ENCODE data around the gene TTPAL.

TTPAL gene

GRCh38 chr20:44532981-44533331 lies 57.3 kb downstream of the TTPAL start:
- 60% methylated on average over 2 of the region's 2 CpGs for WGBS (ENCODE audit: insufficient coverage)
- Histone ChIP-seq H3K9me3 (ENCODE audit: control extremely low read depth in 1 of 5, control insufficient read depth in 4 of 5, insufficient read depth in 2 of 5, low read depth in 1 of 5, low read length in 4 of 5) (no peaks in the 10 kb centered on the region), H3K27me3 (replicated peaks in 2 of 5; ENCODE audit: control insufficient read depth in 4 of 5, insufficient read depth in 5 of 5, low read length in 4 of 5) (no peaks in the 10 kb centered on the region), H3K4me1 (ENCODE audit: control extremely low read depth in 1 of 4, control insufficient read depth in 4 of 4, insufficient read depth in 4 of 4, low read length in 3 of 4) (peaks cover 0 to 38% (median 23%) of the 10 kb centered on the region in 4 experiments), H3K36me3 (ENCODE audit: control insufficient read depth in 4 of 4, insufficient read depth in 4 of 4, low read length in 3 of 4) (no peaks in the 10 kb centered on the region), H3K27ac (ENCODE audit: insufficient read depth in 1 of 2, low read depth in 1 of 2, low read length in 2 of 2, poor library complexity in 1 of 2, severe bottlenecking in 2 of 2) (peak overlapping the region in 1 of 2 experiments; percentile 81), H3K4me3 (ENCODE audit: control insufficient read depth in 1 of 7, extremely low read depth in 1 of 7, insufficient read depth in 4 of 7, low read depth in 2 of 7, low read length in 6 of 7) (peak overlapping the region in 5 of 7 experiments; percentile 19 to 89 (median 76))
- POLR2A ChIA-PET, result interaction anchor here (1.0 kb wide), 1 partner anchor 10 kb away, joined by 3 read pairs; no protein-coding TSS in a partner anchor
- CTCF ChIA-PET, result interaction anchor here (1.0 to 3.8 kb wide), 3 partner anchors 10 to 77 kb away, joined by 3 to 14 read pairs (median 4); no protein-coding TSS in a partner anchor
- DNase-seq, result peak in 2 of 3 donors; percentile 61 to 78

- POLR2A ChIA-PET, result interaction anchor here (0.8 to 1.2 kb wide), 3 partner anchors 9 to 13 kb away, joined by 3 to 5 read pairs (median 5); no protein-coding TSS in a partner anchor
- H3K4me1 ChIP-seq (ENCODE audit: control extremely low read depth in 1 of 4, control insufficient read depth in 4 of 4, insufficient read depth in 4 of 4, low read length in 3 of 4), result peaks cover 0 to 38% (median 23%) of the 10 kb centered on the region in 4 experiments
- WGBS (ENCODE audit: insufficient coverage), result 83% methylated on average over 4 of the region's 4 CpGs
- DNase-seq, result peak in 2 of 3 donors; percentile 30 to 39
- no peaks in the 10 kb centered on the region for H3K36me3 ChIP-seq (ENCODE audit: control insufficient read depth in 4 of 4, insufficient read depth in 4 of 4, low read length in 3 of 4)
- CTCF ChIA-PET, result interaction anchor here (0.9 to 3.8 kb wide), 4 partner anchors 13 to 76 kb away, joined by 3 to 14 read pairs (median 4); no protein-coding TSS in a partner anchor
- no peaks in the 10 kb centered on the region for H3K27me3 ChIP-seq (replicated peaks in 2 of 5; ENCODE audit: control insufficient read depth in 4 of 5, insufficient read depth in 5 of 5, low read length in 4 of 5)
- no peaks in the 10 kb centered on the region for H3K9me3 ChIP-seq (ENCODE audit: control extremely low read depth in 1 of 5, control insufficient read depth in 4 of 5, insufficient read depth in 2 of 5, low read depth in 1 of 5, low read length in 4 of 5)
- H3K27ac ChIP-seq (ENCODE audit: insufficient read depth in 1 of 2, low read depth in 1 of 2, low read length in 2 of 2, poor library complexity in 1 of 2, severe bottlenecking in 2 of 2), result no peak overlapping the region
- no peak overlapping the region for H3K4me3 ChIP-seq (ENCODE audit: control insufficient read depth in 1 of 7, extremely low read depth in 1 of 7, insufficient read depth in 4 of 7, low read depth in 2 of 7, low read length in 6 of 7)
Observed at GRCh38 chr20:44533928-44534327, 58.3 kb downstream of the TTPAL start.

- ChIA-PET CTCF (interaction anchor here (1.1 to 3.8 kb wide), 4 partner anchors 14 to 74 kb away, joined by 3 to 14 read pairs (median 4); partner anchors contain the start of gene SERINC3), POLR2A (no interaction called here)
- H3K27me3 ChIP-seq (replicated peaks in 2 of 5; ENCODE audit: control insufficient read depth in 4 of 5, insufficient read depth in 5 of 5, low read length in 4 of 5), result no peaks in the 10 kb centered on the region
- no peaks in the 10 kb centered on the region for H3K9me3 ChIP-seq (ENCODE audit: control extremely low read depth in 1 of 5, control insufficient read depth in 4 of 5, insufficient read depth in 2 of 5, low read depth in 1 of 5, low read length in 4 of 5)
- DNase-seq, result peak in 1 of 3 donors; percentile 39
- no peak overlapping the region for H3K27ac ChIP-seq (ENCODE audit: insufficient read depth in 1 of 2, low read depth in 1 of 2, low read length in 2 of 2, poor library complexity in 1 of 2, severe bottlenecking in 2 of 2)
- peaks cover 0 to 39% (median 22%) of the 10 kb centered on the region in 4 experiments for H3K4me1 ChIP-seq (ENCODE audit: control extremely low read depth in 1 of 4, control insufficient read depth in 4 of 4, insufficient read depth in 4 of 4, low read length in 3 of 4)
- WGBS (ENCODE audit: insufficient coverage), result 83% methylated on average over 3 of the region's 3 CpGs
- H3K4me3 ChIP-seq (ENCODE audit: control insufficient read depth in 1 of 7, extremely low read depth in 1 of 7, insufficient read depth in 4 of 7, low read depth in 2 of 7, low read length in 6 of 7), result no peak overlapping the region
- no peaks in the 10 kb centered on the region for H3K36me3 ChIP-seq (ENCODE audit: control insufficient read depth in 4 of 4, insufficient read depth in 4 of 4, low read length in 3 of 4)
Observed at GRCh38 chr20:44536175-44536574, 60.5 kb downstream of the TTPAL start.

- no peaks in the 10 kb centered on the region for H3K9me3 ChIP-seq (ENCODE audit: control extremely low read depth in 1 of 5, control insufficient read depth in 4 of 5, insufficient read depth in 2 of 5, low read depth in 1 of 5, low read length in 4 of 5)
- H3K36me3 ChIP-seq (ENCODE audit: control insufficient read depth in 4 of 4, insufficient read depth in 4 of 4, low read length in 3 of 4), result no peaks in the 10 kb centered on the region
- peaks cover 0 to 41% (median 17%) of the 10 kb centered on the region in 4 experiments for H3K4me1 ChIP-seq (ENCODE audit: control extremely low read depth in 1 of 4, control insufficient read depth in 4 of 4, insufficient read depth in 4 of 4, low read length in 3 of 4)
- no peak overlapping the region for H3K27ac ChIP-seq (ENCODE audit: insufficient read depth in 1 of 2, low read depth in 1 of 2, low read length in 2 of 2, poor library complexity in 1 of 2, severe bottlenecking in 2 of 2)
- DNase-seq, result no peak
- H3K27me3 ChIP-seq (replicated peaks in 2 of 5; ENCODE audit: control insufficient read depth in 4 of 5, insufficient read depth in 5 of 5, low read length in 4 of 5), result no peaks in the 10 kb centered on the region
- WGBS (ENCODE audit: insufficient coverage), result no CpG with 5 or more reads among the region's 1 CpG
- POLR2A ChIA-PET, result no interaction called here
- H3K4me3 ChIP-seq (ENCODE audit: control insufficient read depth in 1 of 7, extremely low read depth in 1 of 7, insufficient read depth in 4 of 7, low read depth in 2 of 7, low read length in 6 of 7), result no peak overlapping the region
- CTCF ChIA-PET, result interaction anchor here (0.7 to 2.4 kb wide), 4 partner anchors 14 to 72 kb away, joined by 3 to 20 read pairs (median 4); no protein-coding TSS in a partner anchor
Observed at GRCh38 chr20:44537993-44538392, 62.3 kb downstream of the TTPAL start.

GRCh38 chr20:44540834-44541233 lies 65.2 kb downstream of the TTPAL start:
- ChIA-PET POLR2A (interaction anchor here (0.6 kb wide), 2 partner anchors 9 to 29 kb away, joined by 3 to 4 read pairs; no protein-coding TSS in a partner anchor), CTCF (interaction anchor here (0.6 to 2.1 kb wide), 2 partner anchors 68 to 167 kb away, joined by 4 to 5 read pairs; no protein-coding TSS in a partner anchor)
- 61% methylated on average over 6 of the region's 6 CpGs for WGBS (ENCODE audit: insufficient coverage)
- H3K4me3 ChIP-seq (ENCODE audit: control insufficient read depth in 1 of 7, extremely low read depth in 1 of 7, insufficient read depth in 4 of 7, low read depth in 2 of 7, low read length in 6 of 7), result no peak overlapping the region
- no peak for DNase-seq
- no peak overlapping the region for H3K27ac ChIP-seq (ENCODE audit: insufficient read depth in 1 of 2, low read depth in 1 of 2, low read length in 2 of 2, poor library complexity in 1 of 2, severe bottlenecking in 2 of 2)
- H3K27me3 ChIP-seq (replicated peaks in 2 of 5; ENCODE audit: control insufficient read depth in 4 of 5, insufficient read depth in 5 of 5, low read length in 4 of 5), result no peaks in the 10 kb centered on the region
- H3K9me3 ChIP-seq (ENCODE audit: control extremely low read depth in 1 of 5, control insufficient read depth in 4 of 5, insufficient read depth in 2 of 5, low read depth in 1 of 5, low read length in 4 of 5), result no peaks in the 10 kb centered on the region
- no peaks in the 10 kb centered on the region for H3K36me3 ChIP-seq (ENCODE audit: control insufficient read depth in 4 of 4, insufficient read depth in 4 of 4, low read length in 3 of 4)
- H3K4me1 ChIP-seq (ENCODE audit: control extremely low read depth in 1 of 4, control insufficient read depth in 4 of 4, insufficient read depth in 4 of 4, low read length in 3 of 4), result peaks cover 2 to 50% (median 33%) of the 10 kb centered on the region in 4 experiments

- no peaks in the 10 kb centered on the region for H3K9me3 ChIP-seq (ENCODE audit: control extremely low read depth in 1 of 5, control insufficient read depth in 4 of 5, insufficient read depth in 2 of 5, low read depth in 1 of 5, low read length in 4 of 5)
- no peaks in the 10 kb centered on the region for H3K36me3 ChIP-seq (ENCODE audit: control insufficient read depth in 4 of 4, insufficient read depth in 4 of 4, low read length in 3 of 4)
- H3K27ac ChIP-seq (ENCODE audit: insufficient read depth in 1 of 2, low read depth in 1 of 2, low read length in 2 of 2, poor library complexity in 1 of 2, severe bottlenecking in 2 of 2), result no peak overlapping the region
- H3K4me1 ChIP-seq (ENCODE audit: control extremely low read depth in 1 of 4, control insufficient read depth in 4 of 4, insufficient read depth in 4 of 4, low read length in 3 of 4), result peaks cover 2 to 41% (median 28%) of the 10 kb centered on the region in 4 experiments
- H3K4me3 ChIP-seq (ENCODE audit: control insufficient read depth in 1 of 7, extremely low read depth in 1 of 7, insufficient read depth in 4 of 7, low read depth in 2 of 7, low read length in 6 of 7), result no peak overlapping the region
- CTCF ChIA-PET, result interaction anchor here (0.6 to 2.1 kb wide), 5 partner anchors 10 to 96 kb away, joined by 3 to 5 read pairs (median 4); no protein-coding TSS in a partner anchor
- H3K27me3 ChIP-seq (replicated peaks in 2 of 5; ENCODE audit: control insufficient read depth in 4 of 5, insufficient read depth in 5 of 5, low read length in 4 of 5), result no peaks in the 10 kb centered on the region
- POLR2A ChIA-PET, result interaction anchor here (0.9 kb wide), 1 partner anchor 21 kb away, joined by 3 read pairs; no protein-coding TSS in a partner anchor
- no peak for DNase-seq
- 64% methylated on average over 3 of the region's 4 CpGs for WGBS (ENCODE audit: insufficient coverage)
Observed at GRCh38 chr20:44541992-44542391, 66.3 kb downstream of the TTPAL start.

GRCh38 chr20:44542890-44543289 lies 67.2 kb downstream of the TTPAL start:
- Histone ChIP-seq H3K27me3 (replicated peaks in 2 of 5; ENCODE audit: control insufficient read depth in 4 of 5, insufficient read depth in 5 of 5, low read length in 4 of 5) (no peaks in the 10 kb centered on the region), H3K9me3 (ENCODE audit: control extremely low read depth in 1 of 5, control insufficient read depth in 4 of 5, insufficient read depth in 2 of 5, low read depth in 1 of 5, low read length in 4 of 5) (no peaks in the 10 kb centered on the region), H3K27ac (ENCODE audit: insufficient read depth in 1 of 2, low read depth in 1 of 2, low read length in 2 of 2, poor library complexity in 1 of 2, severe bottlenecking in 2 of 2) (peak overlapping the region in 1 of 2 experiments; percentile 64), H3K4me3 (ENCODE audit: control insufficient read depth in 1 of 7, extremely low read depth in 1 of 7, insufficient read depth in 4 of 7, low read depth in 2 of 7, low read length in 6 of 7) (no peak overlapping the region), H3K36me3 (ENCODE audit: control insufficient read depth in 4 of 4, insufficient read depth in 4 of 4, low read length in 3 of 4) (no peaks in the 10 kb centered on the region), H3K4me1 (ENCODE audit: control extremely low read depth in 1 of 4, control insufficient read depth in 4 of 4, insufficient read depth in 4 of 4, low read length in 3 of 4) (peaks cover 2 to 41% (median 28%) of the 10 kb centered on the region in 4 experiments)
- POLR2A ChIA-PET, result interaction anchor here (0.5 to 0.8 kb wide), 2 partner anchors 10 to 67 kb away, joined by 3 read pairs; no protein-coding TSS in a partner anchor
- DNase-seq, result peak in 2 of 3 donors; percentile 47 to 61
- CTCF ChIA-PET, result interaction anchor here (1.1 to 2.1 kb wide), 4 partner anchors 16 to 66 kb away, joined by 3 to 5 read pairs (median 4); no protein-coding TSS in a partner anchor
- WGBS (ENCODE audit: insufficient coverage), result no CpG with 5 or more reads among the region's 1 CpG

Measured in common myeloid progenitor, CD34-positive (primary cell).